H9 (cell line): ENCODE measurements around the gene SMCO3. TPM values are rescaled to one million over a fixed set of nuclear protein-coding genes. Genes with fewer than 3 reads are reported as not detected.

Experiments used
- DNase-seq: peaks from one replicate; pipeline ENCODE4 v3.0.0-alpha.2; 2017
- H2AFZ ChIP-seq: one replicate; pipeline ENCODE4 v1.6.1; 2013; ENCODE audit warnings: mild to moderate bottlenecking, low read length, control low read depth, moderate library complexity
- H2AK5ac ChIP-seq: 2 replicates; pipeline ENCODE4 v1.6.1; 2013; ENCODE audit warnings: low read length, control low read depth, mixed read lengths; ENCODE audit not compliant: insufficient read length
- H2BK120ac ChIP-seq: one replicate; pipeline ENCODE4 v1.6.1; 2013; ENCODE audit warnings: low read depth, mild to moderate bottlenecking, low read length, control low read depth, inconsistent platforms; ENCODE audit not compliant: poor library complexity, severe bottlenecking
- H2BK12ac ChIP-seq: 2 replicates; pipeline ENCODE4 v1.6.1; 2013; ENCODE audit warnings: low read length, control low read depth, mixed read lengths, low read depth; ENCODE audit not compliant: insufficient read length
- H2BK15ac ChIP-seq: 2 replicates; pipeline ENCODE4 v1.6.1; 2013; ENCODE audit warnings: low read depth, low read length, control low read depth
- H2BK20ac ChIP-seq: one replicate; pipeline ENCODE4 v1.6.1; 2013; ENCODE audit warnings: low read depth, mild to moderate bottlenecking, low read length, control low read depth, inconsistent platforms; ENCODE audit not compliant: poor library complexity, severe bottlenecking
- H2BK5ac ChIP-seq: 2 replicates; pipeline ENCODE4 v1.6.1; 2013; ENCODE audit warnings: low read length, control low read depth, mixed read lengths; ENCODE audit not compliant: insufficient read length
- H3K14ac ChIP-seq: 2 replicates; pipeline ENCODE4 v1.6.1; 2013; ENCODE audit warnings: low read length, control low read depth; ENCODE audit not compliant: insufficient read depth
- H3K18ac ChIP-seq: 2 replicates; pipeline ENCODE4 v1.6.1; 2013; ENCODE audit warnings: low read depth, mild to moderate bottlenecking, mixed read lengths, low read length, control low read depth; ENCODE audit not compliant: insufficient read length
- H3K23ac ChIP-seq: 2 replicates; pipeline ENCODE4 v1.6.1; 2013; ENCODE audit warnings: low read length, control low read depth, mixed read lengths, low read depth; ENCODE audit not compliant: insufficient read length
- H3K23me2 ChIP-seq: 2 replicates; pipeline ENCODE4 v1.6.1; 2013; ENCODE audit warnings: low read depth, mild to moderate bottlenecking, mixed read lengths, low read length, control low read depth; ENCODE audit not compliant: insufficient read length, poor library complexity, severe bottlenecking
- H3K27ac ChIP-seq: 2 replicates; pipeline ENCODE4 v1.5.1; 2013; ENCODE audit warnings: low read length, control low read depth, mixed read lengths, low read depth; ENCODE audit not compliant: insufficient read length
- H3K27me3 ChIP-seq: 2 replicates; pipeline ENCODE4 v1.6.1; 2013; ENCODE audit warnings: low read length, control low read depth, inconsistent platforms; ENCODE audit not compliant: insufficient read depth
- H3K4ac ChIP-seq: 2 replicates; pipeline ENCODE4 v1.6.1; 2013; ENCODE audit warnings: low read depth, mild to moderate bottlenecking, control low read depth, inconsistent platforms, low read length, moderate library complexity
- H3K4me1 ChIP-seq: 2 replicates; pipeline ENCODE4 v1.6.1; 2013; ENCODE audit warnings: low read length, control low read depth, inconsistent platforms; ENCODE audit not compliant: insufficient read depth
- H3K4me2 ChIP-seq: 2 replicates; pipeline ENCODE4 v1.6.1; 2013; ENCODE audit warnings: low read length, control low read depth, mixed read lengths; ENCODE audit not compliant: insufficient read length, insufficient read depth
- H3K56ac ChIP-seq: 2 replicates; pipeline ENCODE4 v1.6.1; 2013; ENCODE audit warnings: low read depth, mild to moderate bottlenecking, mixed read lengths, low read length, control low read depth; ENCODE audit not compliant: insufficient read length
- H3K79me1 ChIP-seq: 2 replicates; pipeline ENCODE4 v1.6.1; 2013; ENCODE audit warnings: low read depth, mild to moderate bottlenecking, moderate library complexity, low read length, control low read depth, inconsistent platforms; ENCODE audit not compliant: insufficient read depth, poor library complexity, severe bottlenecking
- H3K79me2 ChIP-seq: 2 replicates; pipeline ENCODE4 v1.6.1; 2013; ENCODE audit warnings: low read length, control low read depth, inconsistent platforms; ENCODE audit not compliant: insufficient read depth
- H3K9ac ChIP-seq: 2 replicates; pipeline ENCODE4 v1.6.1; 2013; ENCODE audit warnings: low read length, control low read depth, mixed read lengths; ENCODE audit not compliant: insufficient read length; ENCODE audit errors: extremely low read depth
- H3K9me3 ChIP-seq: one replicate; pipeline ENCODE4 v1.6.1; 2013; ENCODE audit warnings: low read depth, low read length, inconsistent platforms; ENCODE audit not compliant: control insufficient read depth
- H3T11ph ChIP-seq: one replicate; pipeline ENCODE4 v1.6.1; 2013; ENCODE audit warnings: mild to moderate bottlenecking, low read length, control low read depth, inconsistent platforms
- H4K20me1 ChIP-seq: one replicate; pipeline ENCODE4 v1.6.1; 2013; ENCODE audit not compliant: control insufficient read depth, insufficient read length, insufficient read depth
- H4K5ac ChIP-seq: 2 replicates; pipeline ENCODE4 v1.6.1; 2013; ENCODE audit warnings: low read depth, mild to moderate bottlenecking, mixed read lengths, low read length, control low read depth; ENCODE audit not compliant: insufficient read length
- H4K8ac ChIP-seq: replicated peaks from 2 replicates; pipeline ENCODE4 v1.6.1; 2013; ENCODE audit warnings: low read length, control low read depth, mixed read lengths, low read depth; ENCODE audit not compliant: insufficient read length
- H4K91ac ChIP-seq: 2 replicates; pipeline ENCODE4 v1.6.1; 2013; ENCODE audit warnings: low read depth, mild to moderate bottlenecking, moderate library complexity, mixed read lengths, low read length, control low read depth; ENCODE audit not compliant: insufficient read length
- H3K27ac Mint-ChIP-seq, 3 experiments: 2 replicates in 2 of 3; 3 replicates in 1 of 3; pipeline ENCODE4 v1.8.0; 2020 to 2021; ENCODE audit warnings: mixed read lengths in 3 of 3, mild to moderate bottlenecking in 1 of 3, moderate library complexity in 1 of 3
- H3K27me3 Mint-ChIP-seq: 2 replicates; pipeline ENCODE4 v1.8.0; 2021; ENCODE audit warnings: low read depth, mild to moderate bottlenecking, moderate library complexity, mixed read lengths
- H3K36me3 Mint-ChIP-seq, 3 experiments: 2 replicates in 2 of 3; 3 replicates in 1 of 3; pipeline ENCODE4 v1.8.0; 2020 to 2021; ENCODE audit warnings: low read depth in 3 of 3, mixed read lengths in 3 of 3; ENCODE audit not compliant: insufficient read depth in 1 of 3
- H3K4me1 Mint-ChIP-seq, 2 experiments: 2 replicates each; pipeline ENCODE4 v1.8.0; 2020; ENCODE audit warnings: mixed read lengths in 2 of 2
- H3K4me3 Mint-ChIP-seq, 2 experiments: 2 replicates in 1 of 2; 3 replicates in 1 of 2; pipeline ENCODE4 v1.8.0; 2020 to 2021; ENCODE audit warnings: mild to moderate bottlenecking in 2 of 2, mixed read lengths in 2 of 2, moderate library complexity in 1 of 2
- H3K9me3 Mint-ChIP-seq, 2 experiments: 2 replicates in 1 of 2; 3 replicates in 1 of 2; pipeline ENCODE4 v1.8.0; 2020; ENCODE audit warnings: mild to moderate bottlenecking in 2 of 2, mixed read lengths in 2 of 2, moderate library complexity in 1 of 2
- total RNA-seq: library from RNA; stranded (reverse); gene quantifications from 2 replicates; pipeline ENCODE4 v1.2.1, GENCODE V29; 2021
- TF ChIP-seq, protein P1 (sequence below): fragments of 200-600 bp; sonication (generic); conservative IDR thresholded peaks from 3 replicates; pipeline ENCODE4 v1.8.0; 2021; ENCODE audit warnings: antibody characterized with exemption, mild to moderate bottlenecking

The SMCO3 gene
- total RNA-seq, 1 experiment from 2014 or later: not detected

DNA sequence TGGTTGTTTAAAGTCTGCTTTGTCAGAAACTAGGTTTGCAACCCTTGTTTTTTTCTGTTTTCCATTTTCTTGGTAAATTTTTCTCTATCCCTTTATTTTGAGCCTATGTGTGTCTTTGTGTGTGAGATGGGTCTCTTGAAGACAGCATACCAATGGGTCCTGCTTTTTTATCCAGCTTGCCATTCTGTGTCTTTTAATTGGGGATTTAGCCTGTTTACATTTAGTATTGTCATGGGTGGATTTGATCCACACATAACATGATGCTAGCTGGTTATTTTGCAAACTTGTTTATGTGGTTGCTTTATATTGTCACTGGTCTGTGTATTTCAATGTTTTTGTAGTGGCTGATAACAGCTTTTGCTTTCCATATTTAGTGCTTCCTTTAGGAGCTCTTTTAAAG, 46.5 kb upstream of the SMCO3 start:
- H3K9me3 Mint-ChIP-seq: peaks cover 32 to 41% of the 10 kb centered on the region in 2 experiments
- H3T11ph ChIP-seq: no peak overlapping the region
- H3K18ac ChIP-seq: no peak overlapping the region

More for the DNA sequence above, 46.5 kb upstream of the SMCO3 start:
- Histone ChIP-seq H4K91ac (no peak overlapping the region), H3K79me1 (no peaks in the 10 kb centered on the region), H2BK15ac (no peak overlapping the region), H2AFZ (no peak overlapping the region), H3K23me2 (no peaks in the 10 kb centered on the region), H3K4me1 (no peaks in the 10 kb centered on the region), H3K9me3 (no peaks in the 10 kb centered on the region), H3K27me3 (no peaks in the 10 kb centered on the region), H2BK5ac (no peak overlapping the region), H2AK5ac (no peak overlapping the region), H3K14ac (no peak overlapping the region), H2BK20ac (no peak overlapping the region), H3K23ac (no peak overlapping the region), H4K20me1 (no peaks in the 10 kb centered on the region), H2BK12ac (no peak overlapping the region), H3K9ac (no peak overlapping the region), H3K79me2 (no peaks in the 10 kb centered on the region), H4K5ac (no peak overlapping the region), H3K4me2 (no peak overlapping the region), H4K8ac (no peak overlapping the region), H3K4ac (no peak overlapping the region), H3K56ac (no peak overlapping the region), H2BK120ac (no peak overlapping the region), H3K27ac (no peak overlapping the region)
- Mint-ChIP-seq H3K4me3 (no peak overlapping the region), H3K4me1 (no peaks in the 10 kb centered on the region), H3K27me3 (no peaks in the 10 kb centered on the region; the same call in none of the 2 replicates), H3K36me3 (peaks cover 4 to 15% (median 10%) of the 10 kb centered on the region in 3 experiments; a peak in 6 of 7 replicates), H3K27ac (no peak overlapping the region)
- TF ChIP-seq, protein P1, sequence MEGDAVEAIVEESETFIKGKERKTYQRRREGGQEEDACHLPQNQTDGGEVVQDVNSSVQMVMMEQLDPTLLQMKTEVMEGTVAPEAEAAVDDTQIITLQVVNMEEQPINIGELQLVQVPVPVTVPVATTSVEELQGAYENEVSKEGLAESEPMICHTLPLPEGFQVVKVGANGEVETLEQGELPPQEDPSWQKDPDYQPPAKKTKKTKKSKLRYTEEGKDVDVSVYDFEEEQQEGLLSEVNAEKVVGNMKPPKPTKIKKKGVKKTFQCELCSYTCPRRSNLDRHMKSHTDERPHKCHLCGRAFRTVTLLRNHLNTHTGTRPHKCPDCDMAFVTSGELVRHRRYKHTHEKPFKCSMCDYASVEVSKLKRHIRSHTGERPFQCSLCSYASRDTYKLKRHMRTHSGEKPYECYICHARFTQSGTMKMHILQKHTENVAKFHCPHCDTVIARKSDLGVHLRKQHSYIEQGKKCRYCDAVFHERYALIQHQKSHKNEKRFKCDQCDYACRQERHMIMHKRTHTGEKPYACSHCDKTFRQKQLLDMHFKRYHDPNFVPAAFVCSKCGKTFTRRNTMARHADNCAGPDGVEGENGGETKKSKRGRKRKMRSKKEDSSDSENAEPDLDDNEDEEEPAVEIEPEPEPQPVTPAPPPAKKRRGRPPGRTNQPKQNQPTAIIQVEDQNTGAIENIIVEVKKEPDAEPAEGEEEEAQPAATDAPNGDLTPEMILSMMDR: no peak
- no peak for DNase-seq
